SU-DHL-6 (cell line): ENCODE results near the gene ELL2.

ENCODE experiments used
- CTCF ChIP-seq: fragments of 200-600 bp; sonication (generic); IDR thresholded peaks from one replicate; pipeline ENCODE4 v1.5.1; 2017; ENCODE audit warnings: antibody characterized with exemption, mild to moderate bottlenecking, low read length, moderate library complexity; ENCODE audit not compliant: insufficient read depth, poor library complexity, severe bottlenecking
- EZH2phosphoT487 ChIP-seq: fragments of 200-600 bp; sonication (generic), shearing (Covaris generic); conservative IDR thresholded peaks from 2 replicates; pipeline ENCODE4 v1.6.1; 2018; ENCODE audit warnings: mild to moderate bottlenecking, antibody characterized with exemption, low read length, moderate library complexity, mixed read lengths

GRCh38 chr5:95850391-95850894, 111.2 kb downstream of the ELL2 start:
- TF ChIP-seq CTCF (no peak), EZH2phosphoT487 (no peak)
